Measurements from ENCODE around the gene C11orf42. TPM values are rescaled to one million over a fixed set of nuclear protein-coding genes. Genes with fewer than 3 reads are reported as not detected.
A peak's percentile ranks its signal among the peaks of the same experiment; 100 is the strongest.

Gene C11orf42, protein sequence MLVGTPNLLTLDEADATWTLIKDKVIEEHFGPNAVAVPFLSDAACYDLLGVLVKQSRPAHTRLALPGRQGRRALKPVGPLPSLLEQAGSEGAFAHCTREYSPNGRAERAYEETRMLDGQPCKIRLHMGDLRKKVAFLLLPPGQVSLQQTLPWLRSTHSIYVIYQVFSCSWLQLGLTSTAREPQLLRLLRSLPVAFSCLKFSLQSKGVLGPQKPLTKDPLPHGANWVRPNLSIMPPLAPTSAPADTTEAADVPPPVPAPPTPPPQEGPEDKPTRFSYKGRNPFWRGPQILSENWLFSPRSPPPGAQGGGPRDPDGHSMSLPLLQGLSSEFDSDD
- total RNA-seq (2014; rRNA removed; shearing (Covaris generic)) (not detected in 2 replicates), polyA plus RNA-seq (2016; fragmentation: Nextera tagmentation; extraction: Ambion mirVana) (0.16 TPM in 1 of 2 replicates, not detected in the other)

DNA sequence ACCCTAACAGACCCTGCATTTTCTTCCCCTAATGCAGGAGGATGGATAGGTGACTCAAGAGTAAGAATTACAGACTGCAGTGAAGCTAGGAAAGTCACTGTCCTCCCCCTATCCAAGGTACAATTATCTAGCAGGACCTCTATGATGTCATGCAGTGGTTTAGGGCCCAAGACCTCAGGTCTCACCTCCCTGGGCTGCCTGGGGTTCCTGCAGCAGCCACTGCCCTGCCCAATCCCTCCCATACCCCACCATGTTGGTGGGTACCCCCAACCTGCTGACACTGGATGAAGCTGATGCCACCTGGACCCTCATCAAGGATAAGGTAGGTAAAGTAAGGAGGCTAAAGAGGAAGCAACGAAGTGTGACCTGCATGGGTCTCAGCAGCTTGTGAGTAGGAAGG, at the start of gene C11orf42:
Gene C11orf42 (plus strand): TSS at position 192 of the 400 bp plus-strand sequence. CDS start 59 bp downstream, at position 251.
- peaks cover 13% of the 10 kb centered on the region for H3K4me1 ChIP-seq (ENCODE audit: insufficient read depth)
- no peak within 1 kb of the TSS for H3K4me2 ChIP-seq (ENCODE audit: unreplicated experiment)
- no peak within 1 kb of the TSS for H2AFZ ChIP-seq
- no peaks in the 10 kb centered on the region for H3K79me2 ChIP-seq (ENCODE audit: insufficient read depth)
- H3F3A ChIP-seq (ENCODE audit: insufficient read depth) = 0 out of 2 replicates have a peak, but pooled peaks cover 8% of the 10 kb centered on the region
- no peaks in the 10 kb centered on the region; the same call in 1 of the 2 replicates for H3K36me3 ChIP-seq (ENCODE audit: low read depth)
- 53 to 72% methylated on average over 1 of the region's 1 CpG for WGBS, 2 experiments (ENCODE audit: low coverage in 1 of 2, low lambda C conversion rate in 2 of 2, missing lambda C conversion rate in 2 of 2)
- no peak within 1 kb of the TSS for H3K27ac ChIP-seq
- TF ChIP-seq EZH2phosphoT487 (IDR thresholded peaks at IDR 0.05; ENCODE audit: insufficient read depth, low read depth) = no peak
- TF ChIP-seq EZH2 (IDR thresholded peaks at IDR 0.05; ENCODE audit: insufficient read depth, poor library complexity, severe bottlenecking) = no peak
- H4K20me1 ChIP-seq (ENCODE audit: insufficient read depth) = no peaks in the 10 kb centered on the region
- no peaks in the 10 kb centered on the region for H3K9me2 ChIP-seq (ENCODE audit: insufficient read depth)
- in situ Hi-C loops (cut with MboI) = no loop called here
- H3K9me3 ChIP-seq (ENCODE audit: low read depth) = no peaks in the 10 kb centered on the region
- no peak within 1 kb of the TSS for H3K4me3 ChIP-seq
- H3K9ac ChIP-seq = no peak within 1 kb of the TSS
- no peak for DNase-seq
- no peaks in the 10 kb centered on the region for H3K27me3 ChIP-seq (replicated peaks; ENCODE audit: insufficient read depth)

DNA sequence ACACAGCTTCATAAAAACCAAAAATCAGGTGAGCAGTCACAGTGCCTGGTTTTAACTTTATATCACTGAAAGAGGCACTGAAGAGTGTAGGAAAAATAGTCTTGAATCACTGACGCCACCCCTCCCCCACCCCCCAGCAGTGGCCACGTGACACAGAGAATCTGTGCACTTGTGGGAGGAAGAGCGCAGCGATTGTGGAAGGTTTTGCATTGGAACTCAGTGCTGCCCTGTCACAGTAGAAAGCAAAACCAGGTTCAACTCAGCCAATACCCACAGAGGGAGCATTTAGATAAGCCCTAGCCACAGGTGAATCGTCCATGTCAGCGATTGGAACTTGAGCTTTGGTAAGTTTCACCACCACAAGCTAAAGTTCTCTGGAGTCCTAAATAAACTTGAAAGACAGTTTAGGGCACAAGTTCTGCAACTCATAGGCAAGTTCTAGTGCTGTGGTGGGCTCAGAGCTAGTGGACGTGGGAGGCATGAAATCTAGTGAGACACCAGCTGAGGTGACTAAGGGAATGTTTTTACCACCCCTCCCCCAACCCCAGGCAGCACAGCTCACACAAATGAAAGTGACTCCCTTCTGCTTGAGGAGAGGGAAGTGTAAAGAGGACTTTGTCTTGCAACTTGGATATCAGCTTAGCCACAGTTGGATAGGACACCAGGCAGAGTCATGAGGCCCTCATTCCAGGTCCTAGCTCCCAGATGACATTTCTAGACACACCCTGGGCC, 48.6 kb upstream of the C11orf42 start:
- H3K36me3 ChIP-seq (ENCODE audit: low read depth) = no peaks in the 10 kb centered on the region
- TF ChIP-seq EZH2 (IDR thresholded peaks at IDR 0.05; ENCODE audit: insufficient read depth, poor library complexity, severe bottlenecking) = no peak
- TF ChIP-seq EZH2phosphoT487 (IDR thresholded peaks at IDR 0.05; ENCODE audit: insufficient read depth, low read depth) = no peak
- WGBS, 2 experiments (ENCODE audit: low coverage in 1 of 2, low lambda C conversion rate in 2 of 2, missing lambda C conversion rate in 2 of 2) = 55 to 57% methylated on average over 7 of the region's 7 CpGs
- no peaks in the 10 kb centered on the region for H3F3A ChIP-seq (ENCODE audit: insufficient read depth)
- H3K27me3 ChIP-seq (replicated peaks; ENCODE audit: insufficient read depth) = no peaks in the 10 kb centered on the region
- no peaks in the 10 kb centered on the region for H4K20me1 ChIP-seq (ENCODE audit: insufficient read depth)
- DNase-seq = peak; percentile 12
- H2AFZ ChIP-seq = no peak overlapping the region
- no peak overlapping the region for H3K4me2 ChIP-seq (ENCODE audit: unreplicated experiment)
- no peak overlapping the region for H3K9ac ChIP-seq
- in situ Hi-C loops (cut with MboI) = no loop called here
- no peaks in the 10 kb centered on the region for H3K9me3 ChIP-seq (ENCODE audit: low read depth)
- H3K4me3 ChIP-seq = no peak overlapping the region
- H3K27ac ChIP-seq = no peak overlapping the region
- no peaks in the 10 kb centered on the region for H3K4me1 ChIP-seq (ENCODE audit: insufficient read depth)
- H3K79me2 ChIP-seq (ENCODE audit: insufficient read depth) = no peaks in the 10 kb centered on the region
- no peaks in the 10 kb centered on the region for H3K9me2 ChIP-seq (ENCODE audit: insufficient read depth)

- in situ Hi-C loops (cut with MboI) = no loop called here
- Histone ChIP-seq H3K27me3 (replicated peaks; ENCODE audit: insufficient read depth) (no peaks in the 10 kb centered on the region), H3K27ac (no peak within 1 kb of the TSS), H3K4me3 (no peak within 1 kb of the TSS), H3K9me3 (ENCODE audit: low read depth) (no peaks in the 10 kb centered on the region), H3K4me2 (ENCODE audit: unreplicated experiment) (no peak within 1 kb of the TSS), H4K20me1 (ENCODE audit: insufficient read depth) (no peaks in the 10 kb centered on the region), H3F3A (ENCODE audit: insufficient read depth) (no peaks in the 10 kb centered on the region), H2AFZ (no peak within 1 kb of the TSS), H3K79me2 (ENCODE audit: insufficient read depth) (no peaks in the 10 kb centered on the region), H3K36me3 (ENCODE audit: low read depth) (no peaks in the 10 kb centered on the region), H3K4me1 (ENCODE audit: insufficient read depth) (no peaks in the 10 kb centered on the region), H3K9me2 (ENCODE audit: insufficient read depth) (no peaks in the 10 kb centered on the region), H3K9ac (no peak within 1 kb of the TSS)
- 27 to 53% methylated on average over 1 of the region's 1 CpG for WGBS, 2 experiments (ENCODE audit: low coverage in 1 of 2, low lambda C conversion rate in 2 of 2, missing lambda C conversion rate in 2 of 2)
- TF ChIP-seq EZH2phosphoT487 (IDR thresholded peaks at IDR 0.05; ENCODE audit: insufficient read depth, low read depth) (no peak), EZH2 (IDR thresholded peaks at IDR 0.05; ENCODE audit: insufficient read depth, poor library complexity, severe bottlenecking) (no peak)
- no peak for DNase-seq
Observed at GRCh38 chr11:6170226-6170625, 35.1 kb upstream of the C11orf42 start, which contains the start of gene OR52B2. OR52B2 (minus strand) TSS chr11:6170326; CDS start chr11:6170326, 0 bp downstream.

DNA sequence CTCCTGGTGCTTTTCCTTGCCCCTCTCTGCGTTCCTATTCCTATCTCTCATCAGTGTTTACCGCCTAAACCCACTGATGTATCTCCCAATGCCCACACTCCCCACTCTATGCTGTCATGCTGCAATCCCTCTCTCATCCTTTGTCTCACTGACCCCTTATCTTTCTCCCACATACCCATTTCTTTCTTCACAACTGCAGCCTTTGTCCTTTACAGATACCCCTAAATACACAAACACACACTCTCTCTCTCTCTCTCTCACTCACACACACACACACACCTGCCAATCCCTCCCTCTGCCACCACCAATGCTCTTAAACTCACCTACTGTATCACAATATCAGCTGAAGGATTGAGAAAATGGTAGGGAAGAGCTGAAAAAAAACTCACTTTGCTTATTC, 29.9 kb upstream of the C11orf42 start:
- in situ Hi-C loops (cut with MboI) = no loop called here
- Histone ChIP-seq H3K27ac (no peak overlapping the region), H3K4me3 (no peak overlapping the region), H4K20me1 (ENCODE audit: insufficient read depth) (no peaks in the 10 kb centered on the region), H2AFZ (no peak overlapping the region), H3F3A (ENCODE audit: insufficient read depth) (no peaks in the 10 kb centered on the region), H3K36me3 (ENCODE audit: low read depth) (no peaks in the 10 kb centered on the region), H3K27me3 (replicated peaks; ENCODE audit: insufficient read depth) (no peaks in the 10 kb centered on the region), H3K4me2 (ENCODE audit: unreplicated experiment) (no peak overlapping the region), H3K79me2 (ENCODE audit: insufficient read depth) (no peaks in the 10 kb centered on the region), H3K9me2 (ENCODE audit: insufficient read depth) (no peaks in the 10 kb centered on the region), H3K4me1 (ENCODE audit: insufficient read depth) (no peaks in the 10 kb centered on the region), H3K9ac (no peak overlapping the region), H3K9me3 (ENCODE audit: low read depth) (no peaks in the 10 kb centered on the region)
- 22 to 36% methylated on average over 2 of the region's 2 CpGs for WGBS, 2 experiments (ENCODE audit: low coverage in 1 of 2, low lambda C conversion rate in 2 of 2, missing lambda C conversion rate in 2 of 2)
- no peak for TF ChIP-seq EZH2phosphoT487 (IDR thresholded peaks at IDR 0.05; ENCODE audit: insufficient read depth, low read depth)
- no peak for TF ChIP-seq EZH2 (IDR thresholded peaks at IDR 0.05; ENCODE audit: insufficient read depth, poor library complexity, severe bottlenecking)
- no peak for DNase-seq
